Measurements from ENCODE around the gene INPP4B.

- TF ChIP-seq POLR2A (IDR thresholded peaks at IDR 0.05; ENCODE audit: extremely low read depth, insufficient read length) (no peak), CTCF (IDR thresholded peaks at IDR 0.05; ENCODE audit: low read depth, low read length) (peak; percentile 31)
Observed at GRCh38 chr4:142840516-142841123, 5.5 kb downstream of the INPP4B start.

All from NB4 (cell line).